Measurements from ENCODE around the gene RRP15.

Gene RRP15

GRCh38 chr1:218384581-218384993 lies 99.5 kb downstream of the RRP15 start:
- no peak for DNase-seq

All from nucleus accumbens (tissue), 56 donors.